GM23248 (cell line): ENCODE data around the gene NPAS2.

Experiments used
- EZH2 ChIP-seq: fragments of 200-600 bp; sonication (generic); IDR thresholded peaks from 2 replicates; pipeline ENCODE4 v1.6.1; 2018; ENCODE audit warnings: antibody characterized with exemption, mild to moderate bottlenecking; ENCODE audit not compliant: insufficient read depth, poor library complexity, severe bottlenecking
- EZH2phosphoT487 ChIP-seq: fragments of 200-600 bp; sonication (generic); IDR thresholded peaks from 2 replicates; pipeline ENCODE4 v1.6.1; 2018; ENCODE audit warnings: antibody characterized with exemption, moderate library complexity, mild to moderate bottlenecking, low read depth; ENCODE audit not compliant: insufficient read depth

GRCh38 chr2:100814453-100814852, 5.5 kb upstream of the NPAS2 start:
- no peak for TF ChIP-seq EZH2phosphoT487
- TF ChIP-seq EZH2 = no peak
